ENCODE results near the gene ELL. TPM values are rescaled to one million over a fixed set of nuclear protein-coding genes. Genes with fewer than 3 reads are reported as not detected.

Gene ELL
- total RNA-seq, 1 donor from 2014 or later, result 11.6 TPM

DNA sequence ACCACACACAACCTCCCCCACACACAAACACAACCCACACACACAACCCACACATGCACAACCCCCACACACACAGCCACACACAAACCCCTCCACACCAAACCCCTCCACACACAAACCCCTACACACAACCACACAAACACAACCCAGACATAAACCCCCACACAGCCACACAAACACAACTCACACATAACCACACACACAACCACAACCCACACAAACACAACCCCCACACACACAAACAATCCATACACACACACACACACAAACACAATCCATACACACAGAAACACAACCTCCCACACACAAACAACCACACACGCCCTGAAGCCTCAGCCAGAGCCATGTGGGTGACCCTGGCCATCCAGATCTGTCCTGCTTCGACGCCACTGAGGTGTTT is 53.9 kb downstream of the ELL start:
- H3K4me3 Mint-ChIP-seq (ENCODE audit: unreplicated experiment), result no peak overlapping the region
- no peak overlapping the region for H3K27ac Mint-ChIP-seq (ENCODE audit: unreplicated experiment)
- TF ChIP-seq, protein P1, sequence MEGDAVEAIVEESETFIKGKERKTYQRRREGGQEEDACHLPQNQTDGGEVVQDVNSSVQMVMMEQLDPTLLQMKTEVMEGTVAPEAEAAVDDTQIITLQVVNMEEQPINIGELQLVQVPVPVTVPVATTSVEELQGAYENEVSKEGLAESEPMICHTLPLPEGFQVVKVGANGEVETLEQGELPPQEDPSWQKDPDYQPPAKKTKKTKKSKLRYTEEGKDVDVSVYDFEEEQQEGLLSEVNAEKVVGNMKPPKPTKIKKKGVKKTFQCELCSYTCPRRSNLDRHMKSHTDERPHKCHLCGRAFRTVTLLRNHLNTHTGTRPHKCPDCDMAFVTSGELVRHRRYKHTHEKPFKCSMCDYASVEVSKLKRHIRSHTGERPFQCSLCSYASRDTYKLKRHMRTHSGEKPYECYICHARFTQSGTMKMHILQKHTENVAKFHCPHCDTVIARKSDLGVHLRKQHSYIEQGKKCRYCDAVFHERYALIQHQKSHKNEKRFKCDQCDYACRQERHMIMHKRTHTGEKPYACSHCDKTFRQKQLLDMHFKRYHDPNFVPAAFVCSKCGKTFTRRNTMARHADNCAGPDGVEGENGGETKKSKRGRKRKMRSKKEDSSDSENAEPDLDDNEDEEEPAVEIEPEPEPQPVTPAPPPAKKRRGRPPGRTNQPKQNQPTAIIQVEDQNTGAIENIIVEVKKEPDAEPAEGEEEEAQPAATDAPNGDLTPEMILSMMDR (IDR thresholded peaks at IDR 0.05; ENCODE audit: partially characterized antibody, unreplicated experiment), result no peak
- peaks cover 4% of the 10 kb centered on the region for H3K9me3 Mint-ChIP-seq (ENCODE audit: unreplicated experiment)
- no peaks in the 10 kb centered on the region for H3K36me3 Mint-ChIP-seq (ENCODE audit: unreplicated experiment)
- peaks cover 3% of the 10 kb centered on the region for H3K4me1 Mint-ChIP-seq (ENCODE audit: low read depth, unreplicated experiment)
- peaks cover 4% of the 10 kb centered on the region for H3K27me3 Mint-ChIP-seq (ENCODE audit: unreplicated experiment)
- no peak for DNase-seq

DNA sequence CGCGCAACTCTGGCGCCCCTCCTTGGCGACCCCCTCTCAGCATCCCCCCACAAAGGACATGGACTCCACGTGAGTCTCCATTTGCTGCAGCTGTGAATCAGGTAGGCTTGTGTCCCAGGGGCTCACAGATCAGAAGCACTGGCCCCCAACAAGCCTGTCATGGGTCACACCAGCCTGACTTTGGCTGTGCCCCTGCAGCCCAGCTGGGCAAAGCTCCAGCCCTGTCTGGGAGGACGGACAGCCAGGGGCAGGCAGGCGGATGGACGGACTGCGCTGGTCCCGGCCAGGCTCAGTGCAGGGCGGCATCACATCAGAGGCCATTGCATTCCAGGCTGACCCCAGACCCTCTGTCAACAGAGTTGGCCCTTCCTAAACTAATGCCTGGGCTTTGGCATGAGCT is 55.5 kb downstream of the ELL start:
- Mint-ChIP-seq H3K27me3 (ENCODE audit: unreplicated experiment) (peaks cover 6% of the 10 kb centered on the region), H3K4me3 (ENCODE audit: unreplicated experiment) (no peak overlapping the region), H3K27ac (ENCODE audit: unreplicated experiment) (no peak overlapping the region), H3K4me1 (ENCODE audit: low read depth, unreplicated experiment) (peaks cover 6% of the 10 kb centered on the region), H3K36me3 (ENCODE audit: unreplicated experiment) (no peaks in the 10 kb centered on the region), H3K9me3 (ENCODE audit: unreplicated experiment) (peaks cover 4% of the 10 kb centered on the region)
- DNase-seq, result no peak
- TF ChIP-seq, protein P1 (IDR thresholded peaks at IDR 0.05; ENCODE audit: partially characterized antibody, unreplicated experiment), result no peak

DNA sequence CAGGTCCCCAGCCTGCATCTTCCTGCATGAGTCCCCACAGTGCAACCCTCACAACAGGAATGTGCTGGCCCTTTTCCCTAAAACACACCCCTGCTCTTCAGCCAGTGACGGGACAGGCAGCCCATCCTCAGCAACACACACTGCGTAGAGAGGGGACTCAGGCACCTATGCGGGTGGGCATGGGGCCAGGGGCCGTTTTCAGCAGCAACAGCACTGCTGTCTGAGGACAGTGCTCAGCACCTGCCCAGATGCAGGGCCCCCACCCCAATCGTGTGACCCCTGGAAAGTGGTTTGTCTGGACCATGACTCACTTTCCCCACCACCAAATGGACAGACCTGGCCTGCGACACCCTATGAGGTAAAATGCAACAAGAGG is 55.9 kb downstream of the ELL start:
- H3K27ac Mint-ChIP-seq (ENCODE audit: unreplicated experiment), result no peak overlapping the region
- H3K36me3 Mint-ChIP-seq (ENCODE audit: unreplicated experiment), result no peaks in the 10 kb centered on the region
- TF ChIP-seq, protein P1 (IDR thresholded peaks at IDR 0.05; ENCODE audit: partially characterized antibody, unreplicated experiment), result no peak
- peaks cover 7% of the 10 kb centered on the region for H3K4me1 Mint-ChIP-seq (ENCODE audit: low read depth, unreplicated experiment)
- peaks cover 7% of the 10 kb centered on the region for H3K27me3 Mint-ChIP-seq (ENCODE audit: unreplicated experiment)
- H3K4me3 Mint-ChIP-seq (ENCODE audit: unreplicated experiment), result no peak overlapping the region
- H3K9me3 Mint-ChIP-seq (ENCODE audit: unreplicated experiment), result peaks cover 6% of the 10 kb centered on the region
- DNase-seq, result no peak

DNA sequence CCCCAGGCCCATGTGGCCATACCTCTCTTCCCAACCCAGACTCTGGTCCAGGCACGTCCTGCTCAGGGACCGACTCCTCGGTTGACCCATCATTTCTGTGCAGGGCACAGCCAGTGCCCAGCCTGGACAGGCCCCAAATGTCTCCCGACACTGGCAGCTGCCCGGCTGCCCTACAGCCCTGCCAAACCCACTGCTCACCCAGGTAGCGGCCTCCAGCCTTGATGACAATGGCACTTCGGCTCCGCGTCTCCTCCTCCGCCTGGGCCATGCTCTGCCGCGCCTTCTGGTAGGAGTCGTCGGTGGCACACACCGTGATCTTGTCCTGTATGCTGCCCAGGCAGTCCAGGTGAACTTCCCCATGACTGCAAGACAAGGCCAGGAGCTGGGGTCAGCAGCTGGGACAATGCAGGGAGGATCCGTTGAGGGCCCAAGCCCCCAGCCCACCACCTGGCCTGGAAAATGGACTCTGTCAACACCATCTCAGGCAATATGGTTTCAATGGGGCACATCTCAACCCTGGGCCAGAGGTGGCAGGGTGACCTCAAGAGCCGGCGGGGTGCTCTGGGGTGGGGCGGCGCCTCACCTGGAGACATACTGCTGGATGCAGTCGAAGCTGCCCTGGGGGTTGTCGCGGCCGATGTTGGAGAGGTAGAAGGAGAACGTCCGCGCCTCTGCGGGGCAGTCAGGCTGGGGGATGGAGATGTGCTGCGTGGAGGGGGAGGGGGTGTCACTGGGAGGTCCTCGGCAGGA is 56.5 kb downstream of the ELL start:
- DNase-seq, result no peak
- TF ChIP-seq, protein P1 (IDR thresholded peaks at IDR 0.05; ENCODE audit: partially characterized antibody, unreplicated experiment), result no peak
- no peak overlapping the region for H3K27ac Mint-ChIP-seq (ENCODE audit: unreplicated experiment)
- H3K4me1 Mint-ChIP-seq (ENCODE audit: low read depth, unreplicated experiment), result peaks cover 6% of the 10 kb centered on the region
- H3K9me3 Mint-ChIP-seq (ENCODE audit: unreplicated experiment), result peaks cover 6% of the 10 kb centered on the region
- no peaks in the 10 kb centered on the region for H3K36me3 Mint-ChIP-seq (ENCODE audit: unreplicated experiment)
- no peak overlapping the region for H3K4me3 Mint-ChIP-seq (ENCODE audit: unreplicated experiment)
- H3K27me3 Mint-ChIP-seq (ENCODE audit: unreplicated experiment), result peaks cover 9% of the 10 kb centered on the region

DNA sequence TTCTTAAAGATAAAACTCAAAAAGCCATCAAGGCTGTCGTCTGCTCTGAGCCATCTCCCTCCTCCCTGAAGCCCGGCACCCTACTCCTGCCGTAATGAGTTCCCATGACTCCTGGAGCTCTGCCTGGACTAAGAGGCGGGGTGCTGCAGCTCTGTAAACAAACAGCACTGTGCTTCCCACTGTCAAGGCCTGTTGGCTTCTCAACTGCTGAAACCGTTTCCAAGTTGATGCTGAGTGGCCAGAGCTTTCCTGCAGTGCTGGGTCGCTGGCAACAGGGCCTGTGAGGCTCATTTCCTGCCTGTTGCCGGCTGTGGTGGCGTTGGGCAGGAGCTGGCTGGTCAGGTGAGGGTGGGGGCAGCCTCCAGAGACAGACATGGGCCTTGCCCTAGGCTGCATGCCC is 57.2 kb downstream of the ELL start:
- H3K9me3 Mint-ChIP-seq (ENCODE audit: unreplicated experiment), result peaks cover 6% of the 10 kb centered on the region
- peaks cover 11% of the 10 kb centered on the region for H3K27me3 Mint-ChIP-seq (ENCODE audit: unreplicated experiment)
- H3K27ac Mint-ChIP-seq (ENCODE audit: unreplicated experiment), result no peak overlapping the region
- TF ChIP-seq, protein P1 (IDR thresholded peaks at IDR 0.05; ENCODE audit: partially characterized antibody, unreplicated experiment), result no peak
- DNase-seq, result no peak
- H3K4me3 Mint-ChIP-seq (ENCODE audit: unreplicated experiment), result no peak overlapping the region
- no peaks in the 10 kb centered on the region for H3K36me3 Mint-ChIP-seq (ENCODE audit: unreplicated experiment)
- peaks cover 5% of the 10 kb centered on the region for H3K4me1 Mint-ChIP-seq (ENCODE audit: low read depth, unreplicated experiment)

Data from glutamatergic neuron (in vitro differentiated cells).